Activated T-helper 1 cell treated with anti-CD3 and anti-CD28 coated beads, Interleukin-12 subunit alpha, Interleukin-12 subunit beta, Interleukin-2, Interleukin-4 antibody, amounts not matched to agents 30 ng/mL and 10 ng/mL and 1 ng/mL, durations not matched to agents 14 hours and 24 hours and 36 hours (primary cell): ENCODE data around the gene SAC3D1. TPM values are rescaled to one million over a fixed set of nuclear protein-coding genes. Genes with fewer than 3 reads are reported as not detected.
"Not testable (repeated sequence)": the region's sequence is repeated elsewhere in the genome, so short reads cannot be mapped to it uniquely, and the experiment has no call there.

Experiments used
- DNase-seq: peaks from one replicate; pipeline ENCODE4 v3.0.0; 2021; ENCODE audit warnings: low spot score
- H3K27ac Mint-ChIP-seq: one replicate; pipeline ENCODE4 v1.8.0; 2021; ENCODE audit warnings: mild to moderate bottlenecking, mixed read lengths
- H3K27me3 Mint-ChIP-seq: one replicate; pipeline ENCODE4 v1.8.0; 2022; ENCODE audit warnings: mild to moderate bottlenecking, moderate library complexity, mixed read lengths; ENCODE audit not compliant: insufficient read depth
- H3K36me3 Mint-ChIP-seq: one replicate; pipeline ENCODE4 v1.8.0; 2021; ENCODE audit warnings: low read depth, mixed read lengths
- H3K4me1 Mint-ChIP-seq: one replicate; pipeline ENCODE4 v1.8.0; 2021; ENCODE audit warnings: low read depth, mixed read lengths
- H3K4me3 Mint-ChIP-seq: one replicate; pipeline ENCODE4 v1.8.0; 2021; ENCODE audit warnings: mild to moderate bottlenecking, moderate library complexity, mixed read lengths
- H3K9me3 Mint-ChIP-seq: one replicate; pipeline ENCODE4 v1.8.0; 2021; ENCODE audit warnings: mixed read lengths
- intact Hi-C: fragments of 100-400 bp; cut with micrococcal nuclease; formaldehyde crosslinking; loops from one replicate; pipeline ENCODE4 v1.15.1; 2024
- total RNA-seq: library from RNA; stranded (reverse); gene quantifications from 2 replicates; pipeline ENCODE4 v1.2.3, GENCODE V29; 2022

SAC3D1 gene
- total RNA-seq: 17.4 and 17.7 TPM in 2 replicates

DNA sequence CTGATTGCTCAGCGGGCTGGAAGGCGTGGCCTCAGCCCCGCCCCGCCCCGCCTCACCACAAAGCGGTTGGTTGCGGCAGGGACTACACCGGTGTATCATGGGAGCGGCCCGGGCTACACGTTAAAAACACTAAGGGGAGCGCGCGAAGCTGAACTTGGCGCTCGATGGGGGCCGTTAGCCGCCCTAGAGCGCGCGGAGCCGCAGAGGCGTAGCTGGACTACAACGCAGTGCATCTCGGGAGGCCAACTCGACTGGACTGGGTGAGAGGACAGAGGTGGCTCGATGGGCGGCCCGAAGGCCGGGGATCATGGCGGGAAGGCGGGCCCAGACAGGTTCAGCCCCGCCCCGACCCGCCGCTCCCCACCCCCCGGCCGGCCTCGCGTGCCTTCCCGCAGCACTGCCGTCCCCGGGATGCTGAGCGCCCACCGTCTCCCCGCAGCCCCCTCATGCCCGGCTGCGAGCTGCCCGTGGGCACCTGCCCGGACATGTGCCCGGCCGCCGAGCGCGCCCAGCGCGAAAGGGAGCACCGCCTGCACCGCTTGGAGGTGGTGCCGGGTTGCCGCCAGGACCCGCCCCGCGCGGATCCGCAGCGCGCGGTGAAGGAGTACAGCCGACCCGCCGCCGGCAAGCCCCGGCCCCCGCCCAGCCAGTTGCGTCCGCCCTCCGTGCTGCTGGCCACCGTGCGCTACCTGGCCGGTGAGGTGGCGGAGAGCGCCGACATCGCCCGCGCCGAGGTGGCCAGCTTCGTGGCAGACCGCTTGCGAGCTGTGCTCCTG is at the start of gene SAC3D1:
TSS of gene SAC3D1 (plus strand) at position 364 of the 776 bp plus-strand sequence. CDS start at position 447, 83 bp downstream.
- peaks cover 14% of the 10 kb centered on the region for H3K36me3 Mint-ChIP-seq
- H3K27ac Mint-ChIP-seq: peak within 1 kb of the TSS; percentile 93
- no peaks in the 10 kb centered on the region for H3K9me3 Mint-ChIP-seq
- intact Hi-C loops: loop anchor here (1.0 to 5.0 kb wide), 10 partner anchors 14 to 531 kb away; partner anchors contain the start of genes ATG2A, CDCA5, FAM89B and SNX15
- H3K27me3 Mint-ChIP-seq: no peaks in the 10 kb centered on the region
- H3K4me1 Mint-ChIP-seq: peaks cover 19% of the 10 kb centered on the region
- peak within 1 kb of the TSS; percentile 90 for H3K4me3 Mint-ChIP-seq
- peak; percentile 90 for DNase-seq

GRCh38 chr11:64994318-64994717 is 46.7 kb upstream of the SAC3D1 start:
- Mint-ChIP-seq H3K27ac (no peak overlapping the region), H3K4me1 (peaks cover 30% of the 10 kb centered on the region), H3K36me3 (no peaks in the 10 kb centered on the region), H3K9me3 (no peaks in the 10 kb centered on the region), H3K27me3 (peaks cover 4% of the 10 kb centered on the region), H3K4me3 (no peak overlapping the region)
- DNase-seq: no peak
- intact Hi-C loops: no loop called here

- no peak overlapping the region for H3K27ac Mint-ChIP-seq
- no peaks in the 10 kb centered on the region for H3K36me3 Mint-ChIP-seq
- no peaks in the 10 kb centered on the region for H3K9me3 Mint-ChIP-seq
- DNase-seq: no peak
- H3K4me3 Mint-ChIP-seq: no peak overlapping the region
- intact Hi-C loops: no loop called here
- H3K27me3 Mint-ChIP-seq: peaks cover 4% of the 10 kb centered on the region
- H3K4me1 Mint-ChIP-seq: peaks cover 24% of the 10 kb centered on the region
Measured at GRCh38 chr11:64996327-64996709, 44.7 kb upstream of the SAC3D1 start.

- Mint-ChIP-seq H3K27ac (no peak within 1 kb of the TSS), H3K4me1 (peaks cover 24% of the 10 kb centered on the region), H3K9me3 (no peaks in the 10 kb centered on the region), H3K36me3 (no peaks in the 10 kb centered on the region), H3K27me3 (peaks cover 4% of the 10 kb centered on the region), H3K4me3 (peak within 1 kb of the TSS; percentile 51)
- intact Hi-C loops: no loop called here
- DNase-seq: no peak
Measured at GRCh38 chr11:64996710-64997380, 44.2 kb upstream of the SAC3D1 start, which contains the start of gene BATF2. TSS of gene BATF2 (minus strand) at chr11:64996971. CDS start at chr11:64996914, 57 bp downstream.

- peaks cover 24% of the 10 kb centered on the region for H3K4me1 Mint-ChIP-seq
- intact Hi-C loops: no loop called here
- peak overlapping the region; percentile 26 for H3K27ac Mint-ChIP-seq
- peaks cover 3% of the 10 kb centered on the region for H3K27me3 Mint-ChIP-seq
- no peak for DNase-seq
- H3K36me3 Mint-ChIP-seq: no peaks in the 10 kb centered on the region
- no peaks in the 10 kb centered on the region for H3K9me3 Mint-ChIP-seq
- no peak overlapping the region for H3K4me3 Mint-ChIP-seq
Measured at GRCh38 chr11:64998141-64998540, 42.9 kb upstream of the SAC3D1 start.

- no peaks in the 10 kb centered on the region for H3K9me3 Mint-ChIP-seq
- H3K27ac Mint-ChIP-seq: peak overlapping the region; percentile 26
- no peaks in the 10 kb centered on the region for H3K27me3 Mint-ChIP-seq
- intact Hi-C loops: no loop called here
- peak overlapping the region; percentile 8 for H3K4me3 Mint-ChIP-seq
- H3K4me1 Mint-ChIP-seq: peaks cover 24% of the 10 kb centered on the region
- H3K36me3 Mint-ChIP-seq: no peaks in the 10 kb centered on the region
- no peak for DNase-seq
Measured at GRCh38 chr11:64998690-64999431, 42.1 kb upstream of the SAC3D1 start.

DNA sequence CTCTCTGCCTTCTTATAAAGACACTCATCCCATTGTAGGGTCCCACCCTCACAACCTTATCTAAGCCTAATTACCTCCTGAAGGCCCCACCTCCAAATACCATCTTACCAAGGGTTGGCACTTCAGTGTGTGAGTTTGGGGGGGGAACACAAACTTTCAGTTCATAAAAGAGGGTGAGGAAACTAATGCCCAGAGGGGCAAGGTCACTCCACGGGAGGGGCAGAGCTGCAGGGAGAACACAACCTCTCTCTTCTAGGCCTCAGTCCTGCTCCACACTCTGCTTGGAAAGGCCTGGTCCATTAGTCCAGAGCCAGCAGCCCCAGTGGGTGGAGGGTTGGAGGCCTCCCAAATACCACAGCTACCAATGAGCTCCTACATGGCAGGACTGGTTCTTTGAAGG is 41.5 kb upstream of the SAC3D1 start:
- H3K36me3 Mint-ChIP-seq: no peaks in the 10 kb centered on the region
- no peaks in the 10 kb centered on the region for H3K9me3 Mint-ChIP-seq
- H3K4me3 Mint-ChIP-seq: no peak overlapping the region
- H3K27me3 Mint-ChIP-seq: no peaks in the 10 kb centered on the region
- DNase-seq: no peak
- peaks cover 24% of the 10 kb centered on the region for H3K4me1 Mint-ChIP-seq
- intact Hi-C loops: no loop called here
- no peak overlapping the region for H3K27ac Mint-ChIP-seq

DNA sequence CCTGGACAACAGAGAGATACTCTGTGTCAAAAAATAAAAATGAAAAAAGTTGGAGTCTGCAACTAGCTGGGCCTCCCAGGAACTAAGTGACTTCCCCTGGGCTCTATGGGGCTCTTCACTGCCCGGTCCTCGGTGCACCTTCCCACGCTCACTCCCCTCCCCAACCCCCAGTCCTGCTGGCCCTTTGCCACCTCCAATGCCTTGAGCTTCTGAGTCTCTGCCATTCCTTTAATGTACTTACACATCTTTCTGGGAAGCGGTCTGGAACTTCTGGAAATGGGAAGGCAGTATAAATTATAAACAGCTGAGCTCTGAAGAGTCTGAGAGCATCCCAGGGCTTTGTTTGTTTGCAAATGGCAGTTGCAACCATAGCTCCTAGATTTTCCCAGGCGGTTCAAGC is 38.3 kb upstream of the SAC3D1 start:
- Mint-ChIP-seq H3K27me3 (no peaks in the 10 kb centered on the region), H3K4me1 (peaks cover 11% of the 10 kb centered on the region), H3K9me3 (no peaks in the 10 kb centered on the region), H3K4me3 (no peak overlapping the region), H3K36me3 (no peaks in the 10 kb centered on the region), H3K27ac (no peak overlapping the region)
- intact Hi-C loops: no loop called here
- no peak for DNase-seq

DNA sequence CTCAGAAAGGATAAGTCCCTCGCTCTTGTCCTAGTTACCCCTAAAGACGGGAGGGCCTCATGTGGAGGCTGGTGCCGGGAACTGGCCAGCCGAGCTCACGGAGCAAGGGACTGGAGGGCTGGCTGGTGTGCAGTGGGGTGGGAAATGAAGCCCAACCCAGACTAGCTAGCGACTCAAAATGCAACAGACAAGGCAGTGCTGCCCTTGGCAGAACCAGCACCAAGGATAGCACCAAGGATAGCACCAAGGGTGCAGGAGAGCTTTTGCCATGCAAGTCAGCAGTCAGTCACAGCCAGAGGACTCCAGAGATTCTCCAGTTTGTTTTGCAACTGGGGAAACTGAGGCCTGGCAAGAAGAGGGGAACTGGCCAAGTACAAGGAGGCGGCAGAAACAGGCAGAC is 37.7 kb upstream of the SAC3D1 start:
- peaks cover 8% of the 10 kb centered on the region for H3K4me1 Mint-ChIP-seq
- intact Hi-C loops: no loop called here
- no peak overlapping the region for H3K27ac Mint-ChIP-seq
- H3K27me3 Mint-ChIP-seq: no peaks in the 10 kb centered on the region
- H3K9me3 Mint-ChIP-seq: no peaks in the 10 kb centered on the region
- no peaks in the 10 kb centered on the region for H3K36me3 Mint-ChIP-seq
- H3K4me3 Mint-ChIP-seq: no peak overlapping the region
- DNase-seq: no peak

DNA sequence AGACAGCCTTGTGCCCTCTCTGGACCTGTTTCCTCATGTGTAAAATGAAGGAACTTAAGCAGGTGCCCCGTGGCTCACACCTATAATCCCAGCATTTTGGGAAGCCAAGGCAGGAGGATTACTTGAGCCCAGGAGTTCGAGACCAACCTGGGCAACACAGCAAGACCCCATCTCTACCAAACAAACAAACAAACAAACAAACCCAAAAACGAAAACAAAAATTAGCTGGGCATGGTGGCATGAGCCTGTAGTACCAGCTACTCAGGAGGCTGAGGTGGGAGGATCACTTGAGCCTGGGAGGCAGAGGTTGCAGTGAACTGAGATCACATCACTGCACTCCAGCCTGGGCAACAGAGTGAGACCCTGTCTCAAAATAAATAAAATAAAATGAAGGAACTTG is 37.0 kb upstream of the SAC3D1 start:
- H3K27ac Mint-ChIP-seq, H3K27me3 Mint-ChIP-seq, H3K9me3 Mint-ChIP-seq, H3K4me1 Mint-ChIP-seq, H3K4me3 Mint-ChIP-seq, DNase-seq, intact Hi-C loops, H3K36me3 Mint-ChIP-seq: not testable (repeated sequence)

DNA sequence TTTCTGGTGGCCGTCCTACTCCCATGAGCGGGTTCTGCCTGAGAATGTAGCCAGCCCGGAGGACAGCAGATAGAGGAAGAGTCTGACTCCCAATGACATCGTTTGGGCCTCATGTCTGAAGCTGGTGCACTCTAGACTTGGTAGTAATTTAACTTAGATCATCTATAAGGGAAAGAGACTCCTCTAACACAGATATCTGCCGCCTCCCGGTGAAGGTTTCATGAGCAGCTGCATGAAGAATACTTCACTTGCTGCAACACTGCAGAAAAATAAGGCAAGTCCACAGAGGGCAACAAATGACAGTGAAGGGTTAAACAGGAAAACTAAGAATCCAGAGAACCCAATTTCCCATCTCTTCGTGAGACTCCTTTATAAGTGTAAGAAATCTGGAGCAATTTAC is 33.0 kb upstream of the SAC3D1 start:
- Mint-ChIP-seq H3K27me3 (no peaks in the 10 kb centered on the region), H3K4me1 (peaks cover 3% of the 10 kb centered on the region), H3K36me3 (no peaks in the 10 kb centered on the region), H3K9me3 (no peaks in the 10 kb centered on the region), H3K4me3 (no peak overlapping the region), H3K27ac (no peak overlapping the region)
- DNase-seq: no peak
- intact Hi-C loops: no loop called here

- peaks cover 9% of the 10 kb centered on the region for H3K4me1 Mint-ChIP-seq
- no peaks in the 10 kb centered on the region for H3K9me3 Mint-ChIP-seq
- H3K36me3 Mint-ChIP-seq: no peaks in the 10 kb centered on the region
- intact Hi-C loops: no loop called here
- H3K27me3 Mint-ChIP-seq: no peaks in the 10 kb centered on the region
- DNase-seq: no peak
- no peak overlapping the region for H3K27ac Mint-ChIP-seq
- H3K4me3 Mint-ChIP-seq: no peak overlapping the region
Measured at GRCh38 chr11:65008873-65009272, 32.1 kb upstream of the SAC3D1 start.
